Measurements from ENCODE around the gene BMP6. TPM values are rescaled to one million over a fixed set of nuclear protein-coding genes. Genes with fewer than 3 reads are reported as not detected.

BMP6 gene
- polyA plus RNA-seq, 2 of the 4 experiments (the other 2 are of a cell fraction): 8.4 to 23.0 TPM

- POLR2A ChIA-PET: no interaction called here
- Histone ChIP-seq H3K4me1 (no peaks in the 10 kb centered on the region), H3K4me2 (no peak overlapping the region), H3K9me3 (no peaks in the 10 kb centered on the region), H3K27ac (no peak overlapping the region), H3K4me3 (no peak overlapping the region)
- TF ChIP-seq NFE2L2 (conservative IDR thresholded peaks at IDR 0.05; ENCODE audit: low read length) (no peak), KDM1A (IDR thresholded peaks at IDR 0.05; ENCODE audit: low read depth) (no peak), KDM5A (IDR thresholded peaks at IDR 0.05) (no peak), HOXB5 (CRISPR knock-in tag; IDR thresholded peaks at IDR 0.05) (no peak), CTCF (IDR thresholded peaks at IDR 0.05) (no peak), CBX8 (IDR thresholded peaks at IDR 0.05) (no peak), TP53 (CRISPR knock-in tag; IDR thresholded peaks at IDR 0.05) (no peak), FOSB (CRISPR knock-in tag; IDR thresholded peaks at IDR 0.05) (no peak)
- no peak for FAIRE-seq
- 65% methylated on average over 2 of the region's 2 CpGs for WGBS (ENCODE audit: missing lambda C conversion rate)
- DNase-seq (ENCODE audit: low read depth in 1 of 2, low spot score in 1 of 2): no peak
- CTCF ChIA-PET: interaction anchor here (0.8 to 1.0 kb wide), 2 partner anchors 12 to 237 kb away, joined by 3 read pairs; no protein-coding TSS in a partner anchor
- ATAC-seq: no peak
Measured at GRCh38 chr6:7747901-7748504, 22.1 kb downstream of the BMP6 start.

GRCh38 chr6:7749478-7749877, 23.6 kb downstream of the BMP6 start:
- Histone ChIP-seq H3K4me2 (no peak overlapping the region), H3K4me1 (no peaks in the 10 kb centered on the region), H3K9me3 (no peaks in the 10 kb centered on the region), H3K4me3 (no peak overlapping the region), H3K27ac (no peak overlapping the region)
- ChIA-PET CTCF (no interaction called here), POLR2A (no interaction called here)
- TF ChIP-seq JUNB (IDR thresholded peaks at IDR 0.05): no peak
- ATAC-seq: no peak
- no peak for DNase-seq (ENCODE audit: low read depth in 1 of 2, low spot score in 1 of 2)
- WGBS (ENCODE audit: missing lambda C conversion rate): 85% methylated on average over 4 of the region's 4 CpGs
- no peak for FAIRE-seq

GRCh38 chr6:7750197-7750596, 24.3 kb downstream of the BMP6 start:
- FAIRE-seq: no peak
- CTCF ChIA-PET: no interaction called here
- 88% methylated on average over 7 of the region's 7 CpGs for WGBS (ENCODE audit: missing lambda C conversion rate)
- no peaks in the 10 kb centered on the region for H3K9me3 ChIP-seq
- H3K4me1 ChIP-seq: no peaks in the 10 kb centered on the region
- H3K27ac ChIP-seq: no peak overlapping the region
- DNase-seq (ENCODE audit: low read depth in 1 of 2, low spot score in 1 of 2): no peak
- no peak overlapping the region for H3K4me3 ChIP-seq
- no peak overlapping the region for H3K4me2 ChIP-seq
- no peak for ATAC-seq
- POLR2A ChIA-PET: no interaction called here
- TF ChIP-seq KDM5A (IDR thresholded peaks at IDR 0.05) (no peak), NPAS2 (CRISPR knock-in tag; IDR thresholded peaks at IDR 0.05; ENCODE audit: borderline replicate concordance) (no peak), TP53 (CRISPR knock-in tag; IDR thresholded peaks at IDR 0.05) (no peak), MAX (IDR thresholded peaks at IDR 0.05) (no peak), FOXS1 (CRISPR knock-in tag; IDR thresholded peaks at IDR 0.05) (no peak), NFE2L2 (conservative IDR thresholded peaks at IDR 0.05; ENCODE audit: low read length) (no peak), PHF8 (IDR thresholded peaks at IDR 0.05; ENCODE audit: borderline replicate concordance, low read depth) (no peak), ELK1 (IDR thresholded peaks at IDR 0.05; ENCODE audit: low read depth, low read length) (no peak), HMGXB4 (CRISPR knock-in tag; IDR thresholded peaks at IDR 0.05; ENCODE audit: borderline replicate concordance) (no peak), POLR2AphosphoS2 (conservative IDR thresholded peaks at IDR 0.05; ENCODE audit: low read length) (no peak), CTCF (IDR thresholded peaks at IDR 0.05) (no peak), JUN (IDR thresholded peaks at IDR 0.05) (no peak), REST (IDR thresholded peaks at IDR 0.05) (no peak), ZSCAN20 (CRISPR knock-in tag; IDR thresholded peaks at IDR 0.05) (no peak), ZFP36 (IDR thresholded peaks at IDR 0.05; ENCODE audit: borderline replicate concordance, partially characterized antibody) (no peak), POLR2A (IDR thresholded peaks at IDR 0.05; ENCODE audit: low read length) (no peak), HOXB13 (CRISPR knock-in tag; IDR thresholded peaks at IDR 0.05; ENCODE audit: low read depth) (no peak)
